Vagina (tissue), 2 donors: Measurements from ENCODE around the gene PREP. TPM values are rescaled to one million over a fixed set of nuclear protein-coding genes. Genes with fewer than 3 reads are reported as not detected.

ENCODE experiments used
- DNase-seq, 2 donors: peaks; one replicate each; pipeline ENCODE4 v3.0.0-alpha.2; 2017; ENCODE audit errors: extremely low spot score in 2 of 2
- H3K27ac ChIP-seq: fragments of 200-600 bp; sonication (generic); one replicate; pipeline ENCODE4 v1.5.1; 2019
- H3K27me3 ChIP-seq: fragments of 200-600 bp; sonication (generic); one replicate; pipeline ENCODE4 v1.5.1; 2019
- H3K36me3 ChIP-seq, 2 donors: fragments of 200-600 bp; sonication (generic); one replicate each; pipeline ENCODE4 v1.5.1; 2017 to 2019
- H3K4me1 ChIP-seq: fragments of 200-600 bp; sonication (generic); one replicate; pipeline ENCODE4 v1.5.1; 2019
- H3K4me3 ChIP-seq, 2 donors: fragments of 200-600 bp; sonication (generic); 1 replicate in 1 of 2; 2 replicates in 1 of 2; pipeline ENCODE4 v1.5.1; 2016 to 2019
- H3K9me3 ChIP-seq: fragments of 200-600 bp; sonication (generic); one replicate; pipeline ENCODE4 v1.5.1; 2019
- CTCF ChIP-seq, 3 experiments: fragments of 450-650 bp in 2 of 3; fragments of 200-600 bp in 1 of 3; sonication (generic) in 1 of 3; IDR thresholded peaks; one replicate each; pipeline ENCODE4 v1.5.1; 2017 to 2019; ENCODE audit warnings: antibody characterized with exemption in 3 of 3, mild to moderate bottlenecking in 2 of 3, moderate library complexity in 2 of 3
- POLR2A ChIP-seq, 2 donors: fragments of 450-650 bp; IDR thresholded peaks; one replicate each; pipeline ENCODE4 v1.6.1; 2017; ENCODE audit warnings: antibody characterized with exemption in 2 of 2, mild to moderate bottlenecking in 2 of 2, moderate library complexity in 2 of 2
- POLR2AphosphoS5 ChIP-seq, 2 donors: sonication (generic); formaldehyde crosslinking; IDR thresholded peaks; one replicate each; pipeline ENCODE4 v1.9.0; 2017; ENCODE audit warnings: antibody characterized with exemption in 2 of 2, mild to moderate bottlenecking in 2 of 2, low read depth in 1 of 2; ENCODE audit not compliant: insufficient read depth in 1 of 2
- intact Hi-C: fragments of 100-400 bp; cut with DNase I; formaldehyde crosslinking; loops from one replicate; pipeline ENCODE4 v1.15.1; 2023
- total RNA-seq: library from RNA; depleted of rRNA; stranded (reverse); fragments of >200 nt; gene quantifications from one replicate; pipeline ENCODE4 v1.2.3, GENCODE V29; 2016

PREP gene
- total RNA-seq, 1 donor from 2014 or later = 19.2 TPM

GRCh38 chr6:105409734-105410133 lies 6.9 kb upstream of the PREP start:
- DNase-seq = no peak
- intact Hi-C loops = loop anchor here (10.0 kb wide), 1 partner anchor 315 kb away; no protein-coding TSS in a partner anchor
- H3K36me3 ChIP-seq = no peaks in the 10 kb centered on the region
- no peaks in the 10 kb centered on the region for H3K4me1 ChIP-seq
- no peak overlapping the region for H3K4me3 ChIP-seq
- H3K27ac ChIP-seq = no peak overlapping the region
- no peaks in the 10 kb centered on the region for H3K27me3 ChIP-seq
- no peaks in the 10 kb centered on the region for H3K9me3 ChIP-seq
- no peak for TF ChIP-seq CTCF (IDR thresholded peaks at IDR 0.05)
- TF ChIP-seq POLR2AphosphoS5 (IDR thresholded peaks at IDR 0.05; ENCODE audit: insufficient read depth in 1 of 2, low read depth in 1 of 2) = no peak
- no peak for TF ChIP-seq POLR2A (IDR thresholded peaks at IDR 0.05)

GRCh38 chr6:105402090-105402938 lies 568 bp downstream of the PREP start:
- Histone ChIP-seq H3K27me3 (no peaks in the 10 kb centered on the region), H3K9me3 (no peaks in the 10 kb centered on the region), H3K36me3 (no peaks in the 10 kb centered on the region), H3K4me3 (peak overlapping the region; percentile 100), H3K27ac (peak overlapping the region; percentile 91), H3K4me1 (peaks cover 41% of the 10 kb centered on the region)
- TF ChIP-seq POLR2A (IDR thresholded peaks at IDR 0.05) = no peak
- DNase-seq = no peak
- intact Hi-C loops = loop anchor here (10.0 kb wide), 1 partner anchor 308 kb away; no protein-coding TSS in a partner anchor

- Histone ChIP-seq H3K4me3 (peak overlapping the region; percentile 100), H3K9me3 (no peaks in the 10 kb centered on the region), H3K4me1 (peaks cover 41% of the 10 kb centered on the region), H3K27me3 (no peaks in the 10 kb centered on the region), H3K36me3 (peaks cover 0 to 4% of the 10 kb centered on the region in 2 donors), H3K27ac (no peak overlapping the region)
- intact Hi-C loops = loop anchor here (10.0 kb wide), 1 partner anchor 307 kb away; no protein-coding TSS in a partner anchor
- no peak for TF ChIP-seq POLR2AphosphoS5 (IDR thresholded peaks at IDR 0.05; ENCODE audit: insufficient read depth in 1 of 2, low read depth in 1 of 2)
- no peak for DNase-seq
These were observed 1.4 kb downstream of the PREP start for GRCh38 chr6:105401247-105402089.

GRCh38 chr6:105400501-105400900 lies 2.4 kb downstream of the PREP start:
- Histone ChIP-seq H3K4me3 (no peak overlapping the region), H3K4me1 (peaks cover 41% of the 10 kb centered on the region), H3K9me3 (no peaks in the 10 kb centered on the region), H3K36me3 (peaks cover 0 to 14% of the 10 kb centered on the region in 2 donors), H3K27ac (no peak overlapping the region), H3K27me3 (no peaks in the 10 kb centered on the region)
- TF ChIP-seq POLR2AphosphoS5 (IDR thresholded peaks at IDR 0.05; ENCODE audit: insufficient read depth in 1 of 2, low read depth in 1 of 2) (no peak), POLR2A (IDR thresholded peaks at IDR 0.05) (no peak), CTCF (IDR thresholded peaks at IDR 0.05) (no peak)
- DNase-seq = no peak
- intact Hi-C loops = loop anchor here (10.0 kb wide), 1 partner anchor 306 kb away; no protein-coding TSS in a partner anchor

- Histone ChIP-seq H3K27me3 (no peaks in the 10 kb centered on the region), H3K27ac (no peak overlapping the region), H3K36me3 (peaks cover 0 to 19% of the 10 kb centered on the region in 2 donors), H3K9me3 (no peaks in the 10 kb centered on the region), H3K4me1 (peaks cover 41% of the 10 kb centered on the region), H3K4me3 (no peak overlapping the region)
- no peak for TF ChIP-seq POLR2A (IDR thresholded peaks at IDR 0.05)
- no peak for TF ChIP-seq CTCF (IDR thresholded peaks at IDR 0.05)
- TF ChIP-seq POLR2AphosphoS5 (IDR thresholded peaks at IDR 0.05; ENCODE audit: insufficient read depth in 1 of 2, low read depth in 1 of 2) = no peak
- intact Hi-C loops = no loop called here
- no peak for DNase-seq
These were observed 4.0 kb downstream of the PREP start for GRCh38 chr6:105398859-105399258.
